Measurements from ENCODE around the gene MRC1.

Gene MRC1

DNA sequence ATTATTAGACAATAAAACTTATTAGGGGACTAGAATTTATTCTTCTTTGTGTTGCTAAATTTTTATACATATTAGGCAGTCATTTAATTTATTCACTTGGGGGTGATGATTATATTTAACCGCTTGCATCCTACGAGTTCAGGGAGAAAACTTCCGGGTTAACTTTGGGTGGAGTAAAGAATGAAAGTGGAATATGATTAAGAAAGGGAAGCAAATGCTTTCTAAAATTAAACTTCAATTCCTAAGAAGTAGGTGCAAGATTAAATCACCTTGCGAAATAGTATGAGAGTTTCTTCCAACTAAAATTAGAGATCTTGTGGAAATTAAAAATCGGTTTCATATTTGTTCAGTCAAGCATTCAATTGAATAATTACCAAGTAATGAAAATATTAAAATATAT is 33.5 kb downstream of the MRC1 start:
- DNase-seq (ENCODE audit: low read depth, low spot score), result no peak

GRCh38 chr10:17847585-17848296 is 38.6 kb downstream of the MRC1 start:
- DNase-seq (ENCODE audit: low read depth, low spot score), result no peak

DNA sequence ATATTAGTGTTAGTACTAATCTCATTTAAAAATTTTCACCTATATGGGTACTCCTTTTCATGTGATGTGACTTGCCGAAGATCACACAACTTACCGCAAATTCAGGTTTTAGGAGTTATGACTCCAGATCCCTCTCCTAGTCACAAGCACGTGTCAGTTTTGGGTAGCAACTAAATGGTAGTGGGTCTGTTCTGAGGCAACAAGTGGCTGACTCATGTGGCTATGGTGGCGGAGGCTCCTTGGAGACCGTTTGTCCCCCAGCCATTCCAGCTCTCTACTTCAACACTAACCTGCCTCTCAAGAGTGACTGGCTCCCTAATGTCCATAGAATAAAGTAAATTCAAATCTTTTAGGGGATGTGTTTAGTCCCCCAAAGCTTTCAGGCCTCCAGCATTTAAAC is 39.5 kb downstream of the MRC1 start:
- DNase-seq (ENCODE audit: low read depth, low spot score), result no peak

DNA sequence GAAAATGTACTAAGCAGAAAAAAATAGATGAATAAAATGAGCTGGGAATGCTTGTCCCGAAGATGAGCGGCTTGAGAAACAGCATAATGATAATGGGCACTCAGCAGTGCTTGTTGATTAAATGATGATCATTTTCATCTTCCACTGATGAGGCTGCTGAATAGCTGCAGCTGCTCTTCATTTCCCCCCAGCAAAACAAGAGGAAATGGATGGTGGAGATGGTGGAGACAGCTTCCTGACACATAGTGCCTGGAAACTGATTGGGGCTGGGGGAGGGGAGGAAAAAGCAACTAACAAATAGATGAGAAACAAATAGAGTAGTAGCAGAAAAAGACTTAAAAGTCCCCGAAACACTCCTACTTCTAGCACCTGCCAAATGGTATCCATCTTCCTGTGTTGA is 41.4 kb downstream of the MRC1 start:
- no peak for DNase-seq (ENCODE audit: low read depth, low spot score)

- no peak for DNase-seq (ENCODE audit: low read depth, low spot score)
Observed at GRCh38 chr10:17851611-17852010, 42.5 kb downstream of the MRC1 start.

DNA sequence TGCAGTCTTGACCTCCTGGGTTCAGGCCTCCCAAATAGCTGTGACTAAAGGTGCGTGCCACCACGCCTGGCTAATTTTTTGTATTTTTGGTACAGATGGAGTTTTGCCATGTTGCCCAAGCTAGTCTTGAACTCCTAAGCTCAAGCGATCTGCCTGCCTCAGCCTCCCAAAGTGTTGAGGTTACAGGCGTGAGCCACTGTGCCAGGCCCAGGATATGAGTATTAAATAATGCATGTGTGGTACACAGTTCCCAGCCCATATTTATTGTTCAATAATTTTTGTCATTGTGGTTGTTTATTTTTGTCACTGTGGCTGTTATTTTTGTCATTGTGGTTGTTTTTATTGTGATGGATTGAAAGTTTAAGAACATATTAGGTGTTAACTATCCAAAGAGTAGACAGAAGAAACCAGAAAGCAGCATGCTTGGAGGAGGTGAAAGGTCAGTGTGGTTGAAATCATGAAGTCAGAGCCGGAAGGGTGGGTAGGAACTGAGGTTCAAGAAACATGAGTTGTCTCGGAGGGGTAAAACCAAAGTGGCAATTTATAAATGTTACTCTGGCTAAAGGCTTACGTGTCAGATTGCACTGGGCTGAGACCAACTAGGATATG is 45.0 kb downstream of the MRC1 start:
- no peak for DNase-seq (ENCODE audit: low read depth, low spot score)

- DNase-seq (ENCODE audit: low read depth, low spot score), result no peak
Observed at GRCh38 chr10:17857040-17857439, 47.9 kb downstream of the MRC1 start.

- no peak for DNase-seq (ENCODE audit: low read depth, low spot score)
Observed at GRCh38 chr10:17859492-17860156, 50.5 kb downstream of the MRC1 start.

DNA sequence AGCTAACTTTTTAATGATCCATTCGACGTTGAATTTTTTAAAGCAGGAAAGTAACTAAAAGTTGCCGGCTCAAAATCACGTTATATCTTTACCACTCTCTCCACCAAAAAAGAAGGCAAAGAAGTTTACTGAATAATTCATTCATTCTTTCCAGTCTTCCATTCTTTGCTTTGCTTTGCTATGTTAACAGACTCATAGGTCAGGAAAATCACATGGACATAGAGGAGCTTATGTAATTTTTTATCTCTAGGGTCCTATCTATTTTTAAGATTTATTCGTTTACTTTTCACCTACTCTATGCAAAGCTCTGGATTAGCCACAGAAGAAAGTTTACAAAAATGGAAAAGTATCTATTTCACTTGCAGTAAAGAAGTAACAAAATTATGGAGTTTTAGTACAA is 52.6 kb downstream of the MRC1 start:
- no peak for DNase-seq (ENCODE audit: low read depth, low spot score)

- DNase-seq (ENCODE audit: low read depth, low spot score), result no peak
Observed at GRCh38 chr10:17865351-17865750, 56.2 kb downstream of the MRC1 start.

- no peak for DNase-seq (ENCODE audit: low read depth, low spot score)
Observed at GRCh38 chr10:17866346-17866745, 57.2 kb downstream of the MRC1 start.

DNA sequence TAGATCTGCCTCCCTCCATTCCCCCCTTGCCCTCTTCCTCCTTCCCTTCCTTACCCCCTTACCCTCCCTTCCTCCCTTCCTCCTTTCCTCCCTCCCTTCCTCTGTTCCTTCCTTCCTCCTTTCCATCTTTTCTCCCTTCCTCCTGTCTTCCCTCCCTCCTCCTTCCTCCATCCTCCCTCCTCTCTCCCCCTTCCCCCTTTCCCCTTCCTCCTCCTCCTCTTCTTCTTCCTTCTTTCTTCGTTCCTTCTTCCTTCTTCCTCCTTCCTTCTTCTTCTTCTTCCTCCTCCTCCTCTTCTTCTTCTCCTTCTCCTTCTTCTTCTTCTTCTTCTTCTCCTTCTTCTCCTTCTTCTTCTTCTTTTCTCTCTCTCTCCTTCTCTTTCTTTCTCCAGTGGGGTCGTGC is 57.9 kb downstream of the MRC1 start:
- DNase-seq (ENCODE audit: low read depth, low spot score), result no peak

GRCh38 chr10:17871036-17871435 is 61.9 kb downstream of the MRC1 start:
- no peak for DNase-seq (ENCODE audit: low read depth, low spot score)

- no peak for DNase-seq (ENCODE audit: low read depth, low spot score)
Observed at GRCh38 chr10:17872191-17873091, 63.3 kb downstream of the MRC1 start.

DNA sequence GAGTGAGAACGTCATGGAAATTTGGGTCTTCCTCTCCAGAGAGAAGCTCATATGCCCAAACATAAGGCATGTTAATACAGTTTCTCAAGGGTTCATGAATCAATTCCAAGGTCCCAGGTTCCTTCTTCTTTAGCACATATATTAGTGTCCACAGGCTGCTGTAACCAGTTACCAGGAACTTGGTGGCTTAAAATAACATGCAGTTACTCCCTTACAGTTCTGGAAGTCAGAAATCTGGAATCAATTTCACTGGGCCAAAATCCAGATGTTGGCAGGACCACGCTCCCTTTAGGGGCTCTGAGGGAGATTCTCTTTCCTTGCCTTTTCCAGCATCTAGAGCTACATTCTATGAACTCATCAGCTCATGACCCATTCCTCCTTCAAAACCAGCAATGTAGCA is 64.8 kb downstream of the MRC1 start:
- no peak for DNase-seq (ENCODE audit: low read depth, low spot score)

DNA sequence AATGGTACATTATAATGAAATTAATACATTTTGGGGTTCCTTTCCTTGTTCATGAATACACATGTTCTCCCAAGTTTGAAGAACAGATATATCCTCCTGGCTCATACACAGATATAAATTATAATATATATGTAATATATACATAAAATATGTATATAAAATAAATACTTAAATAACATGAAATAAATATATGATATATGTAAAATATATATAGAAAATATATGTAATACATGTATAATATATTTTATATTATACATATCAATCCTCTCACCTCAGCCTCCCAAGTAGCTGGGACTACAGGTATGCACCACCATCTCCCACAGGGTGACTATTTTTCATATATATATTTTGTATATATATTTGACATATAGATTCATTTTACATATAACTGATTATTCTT is 68.0 kb downstream of the MRC1 start:
- no peak for DNase-seq (ENCODE audit: low read depth, low spot score)

GRCh38 chr10:17878896-17879295 is 69.7 kb downstream of the MRC1 start:
- no peak for DNase-seq (ENCODE audit: low read depth, low spot score)

DNA sequence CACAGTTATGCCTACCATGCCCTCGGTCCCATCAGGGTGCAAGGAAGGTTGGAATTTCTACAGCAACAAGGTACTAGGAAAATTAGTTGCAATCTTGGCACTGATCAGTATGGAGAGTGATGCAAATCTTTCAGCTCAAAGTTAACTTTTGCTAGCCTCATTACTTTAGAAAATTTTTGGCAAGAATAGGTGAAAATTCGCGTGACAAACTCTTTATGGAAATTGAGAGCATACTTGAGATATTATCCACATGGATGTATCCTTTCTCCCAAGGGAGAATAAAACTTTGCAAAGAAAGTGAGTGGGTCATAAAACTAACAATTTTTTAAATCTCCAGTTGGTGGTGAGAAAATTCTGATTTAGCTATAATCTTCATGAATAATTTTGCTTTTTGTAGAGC is 71.5 kb downstream of the MRC1 start:
- DNase-seq (ENCODE audit: low read depth, low spot score), result no peak

- peak; percentile 48 for DNase-seq (ENCODE audit: low read depth, low spot score)
Observed at GRCh38 chr10:17882557-17882956, 73.4 kb downstream of the MRC1 start.

DNA sequence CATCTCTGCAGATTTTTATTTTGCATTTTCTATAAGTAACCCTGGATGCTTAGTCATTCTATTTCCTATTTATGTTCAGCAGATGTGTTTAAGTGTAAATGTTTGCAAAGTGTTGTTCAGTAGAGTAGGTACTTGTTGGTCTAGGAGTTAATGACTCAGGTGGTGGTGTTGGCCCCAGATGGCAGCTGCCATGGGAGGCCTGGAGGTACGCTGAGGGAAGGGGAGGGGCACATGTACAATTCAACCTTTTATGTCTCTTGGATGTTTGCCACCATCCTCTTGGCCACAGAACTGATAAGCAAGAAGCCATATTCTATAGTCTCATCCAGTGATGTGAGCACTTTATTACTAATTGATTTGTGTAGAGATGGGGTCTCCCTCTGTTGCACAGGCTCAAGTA is 74.5 kb downstream of the MRC1 start:
- no peak for DNase-seq (ENCODE audit: low read depth, low spot score)

DNA sequence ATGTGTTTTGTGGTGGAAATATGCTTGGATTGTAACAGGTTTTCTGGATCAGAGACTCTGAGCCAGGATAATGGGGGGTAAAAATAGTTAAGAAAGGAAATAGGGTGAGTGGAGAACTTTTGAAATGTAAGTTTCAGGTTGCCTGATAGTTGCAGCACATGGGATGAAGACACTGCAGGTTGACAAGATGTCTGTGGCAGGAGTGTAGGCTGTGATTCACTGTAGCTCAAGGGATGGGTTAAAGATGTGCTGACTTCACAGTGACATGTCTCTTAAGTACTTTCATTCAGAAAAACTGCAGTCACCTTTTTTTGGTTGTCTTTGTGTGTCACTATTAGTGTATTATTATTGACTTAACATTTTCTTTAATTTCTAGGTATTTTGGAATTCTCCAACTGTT is 79.0 kb downstream of the MRC1 start:
- DNase-seq (ENCODE audit: low read depth, low spot score), result no peak

DNA sequence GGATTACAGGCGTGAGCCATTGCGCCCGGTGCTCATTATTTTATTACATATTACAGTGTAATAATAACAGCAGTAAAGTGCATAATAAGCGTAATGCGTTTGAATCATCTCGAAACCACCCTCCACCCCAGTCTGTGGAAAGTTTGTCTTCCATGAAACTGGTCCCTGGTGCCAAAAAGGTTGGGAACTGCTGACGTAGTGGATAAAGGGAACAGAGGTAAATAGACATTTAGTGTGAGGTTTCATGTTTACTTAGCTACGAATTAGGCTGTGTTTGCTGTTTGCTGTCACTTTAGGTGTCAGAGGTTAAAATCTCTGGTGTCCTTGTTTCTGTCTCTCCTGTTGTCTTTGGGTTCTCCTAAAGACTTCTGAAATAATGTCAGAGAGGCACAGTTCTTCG is 82.3 kb downstream of the MRC1 start:
- no peak for DNase-seq (ENCODE audit: low read depth, low spot score)
